Measurements from ENCODE around the gene CACNA2D1. TPM values are rescaled to one million over a fixed set of nuclear protein-coding genes. Genes with fewer than 3 reads are reported as not detected.

CACNA2D1 gene
- total RNA-seq, 1 experiment from 2014 or later: 0.77 TPM

DNA sequence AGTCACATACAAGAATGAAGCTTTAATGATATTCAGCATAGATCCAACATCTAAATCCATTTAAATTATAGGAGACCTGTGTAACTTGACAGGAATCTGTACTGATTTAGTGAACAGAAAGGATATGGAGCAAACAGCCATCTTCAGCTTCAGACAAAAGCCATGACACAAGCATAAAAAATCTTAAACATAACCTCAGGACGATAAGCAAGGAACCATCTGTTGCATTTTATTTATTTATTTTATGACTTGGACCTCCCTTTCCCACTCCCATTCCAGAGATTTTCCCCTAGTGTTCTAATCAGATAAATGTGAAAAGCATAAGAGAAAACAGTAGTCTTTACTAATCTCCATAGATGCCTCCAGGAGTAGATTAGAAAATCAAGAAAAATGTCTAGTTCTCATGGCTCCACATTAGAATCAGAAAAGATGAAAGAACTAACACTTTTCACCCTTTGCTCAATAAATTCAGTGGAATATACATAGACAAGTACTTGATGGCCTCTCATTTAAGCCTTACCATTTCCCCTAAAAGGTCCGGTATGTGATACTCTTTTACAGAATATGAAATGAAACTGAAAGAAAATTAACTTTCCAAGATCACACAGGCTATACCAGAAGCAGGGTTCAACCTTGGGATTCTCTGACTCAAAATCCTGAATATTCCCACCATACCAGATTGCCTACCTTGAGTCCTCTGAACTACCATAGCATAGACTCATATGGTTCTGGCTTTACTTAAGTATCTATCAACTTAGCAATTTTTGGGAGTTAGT, 15.2 kb downstream of the CACNA2D1 start:
- H4K20me1 ChIP-seq (ENCODE audit: low read length): no peaks in the 10 kb centered on the region
- TF ChIP-seq EZH2 (IDR thresholded peaks at IDR 0.05; ENCODE audit: low read length, unreplicated experiment) (no peak), EZH2phosphoT487 (IDR thresholded peaks at IDR 0.05; ENCODE audit: borderline replicate concordance, low read length) (no peak)
- TF ChIP-seq, protein P1, sequence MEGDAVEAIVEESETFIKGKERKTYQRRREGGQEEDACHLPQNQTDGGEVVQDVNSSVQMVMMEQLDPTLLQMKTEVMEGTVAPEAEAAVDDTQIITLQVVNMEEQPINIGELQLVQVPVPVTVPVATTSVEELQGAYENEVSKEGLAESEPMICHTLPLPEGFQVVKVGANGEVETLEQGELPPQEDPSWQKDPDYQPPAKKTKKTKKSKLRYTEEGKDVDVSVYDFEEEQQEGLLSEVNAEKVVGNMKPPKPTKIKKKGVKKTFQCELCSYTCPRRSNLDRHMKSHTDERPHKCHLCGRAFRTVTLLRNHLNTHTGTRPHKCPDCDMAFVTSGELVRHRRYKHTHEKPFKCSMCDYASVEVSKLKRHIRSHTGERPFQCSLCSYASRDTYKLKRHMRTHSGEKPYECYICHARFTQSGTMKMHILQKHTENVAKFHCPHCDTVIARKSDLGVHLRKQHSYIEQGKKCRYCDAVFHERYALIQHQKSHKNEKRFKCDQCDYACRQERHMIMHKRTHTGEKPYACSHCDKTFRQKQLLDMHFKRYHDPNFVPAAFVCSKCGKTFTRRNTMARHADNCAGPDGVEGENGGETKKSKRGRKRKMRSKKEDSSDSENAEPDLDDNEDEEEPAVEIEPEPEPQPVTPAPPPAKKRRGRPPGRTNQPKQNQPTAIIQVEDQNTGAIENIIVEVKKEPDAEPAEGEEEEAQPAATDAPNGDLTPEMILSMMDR (conservative IDR thresholded peaks at IDR 0.05; ENCODE audit: low read depth, low read length): no peak
- ATAC-seq: no peak
- H3K9ac ChIP-seq (ENCODE audit: low read length): no peak overlapping the region
- no peaks in the 10 kb centered on the region for H3K9me3 ChIP-seq (ENCODE audit: low read length)
- no peaks in the 10 kb centered on the region for H3K79me2 ChIP-seq (ENCODE audit: low read length)
- no peaks in the 10 kb centered on the region for H3K4me1 ChIP-seq (ENCODE audit: insufficient read depth, low read length)
- H3K27ac ChIP-seq (ENCODE audit: low read length): no peak overlapping the region
- no peak overlapping the region for H2AFZ ChIP-seq (ENCODE audit: low read length)
- intact Hi-C loops (cut with micrococcal nuclease): no loop called here
- POLR2A ChIA-PET (ENCODE audit: unreplicated experiment): no interaction called here
- no peak for DNase-seq
- no peaks in the 10 kb centered on the region for H3K36me3 ChIP-seq (ENCODE audit: low read depth, low read length)
- no peak overlapping the region for H3K4me2 ChIP-seq (ENCODE audit: low read length)
- no peaks in the 10 kb centered on the region for H3F3A ChIP-seq (ENCODE audit: low read length, unreplicated experiment)
- peaks cover 31% of the 10 kb centered on the region for H3K27me3 ChIP-seq (ENCODE audit: low read length)
- no peaks in the 10 kb centered on the region for H3K9me2 ChIP-seq (replicated peaks; ENCODE audit: low read length)
- H3K4me3 ChIP-seq (ENCODE audit: low read length): no peak overlapping the region
- CTCF ChIA-PET: no interaction called here
- BruUV-seq (replicated peaks): no TSS peak

DNA sequence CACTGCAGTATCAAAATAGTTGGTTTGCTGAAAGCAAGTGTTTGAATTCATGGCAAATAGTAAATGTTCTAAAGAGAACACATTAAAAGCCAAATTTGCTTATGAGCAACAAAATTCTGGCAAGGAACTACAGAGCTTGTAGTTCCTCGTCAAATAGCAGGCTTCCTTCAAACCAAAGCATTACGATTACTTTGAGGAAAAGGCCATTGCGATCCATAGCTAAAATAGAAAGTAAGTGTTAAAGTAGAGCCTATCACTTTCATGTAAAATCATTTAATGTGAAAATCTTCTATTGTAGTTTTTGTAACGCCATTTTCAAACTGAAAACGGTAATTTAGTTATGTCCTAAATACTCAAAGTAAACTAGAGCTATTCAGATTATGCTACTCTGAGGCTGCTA, 20.1 kb downstream of the CACNA2D1 start:
- no peaks in the 10 kb centered on the region for H3K9me2 ChIP-seq (replicated peaks; ENCODE audit: low read length)
- H3K27ac ChIP-seq (ENCODE audit: low read length): no peak overlapping the region
- intact Hi-C loops (cut with micrococcal nuclease): no loop called here
- no peaks in the 10 kb centered on the region for H3K9me3 ChIP-seq (ENCODE audit: low read length)
- no peaks in the 10 kb centered on the region for H4K20me1 ChIP-seq (ENCODE audit: low read length)
- H3K79me2 ChIP-seq (ENCODE audit: low read length): no peaks in the 10 kb centered on the region
- no peak for TF ChIP-seq EZH2phosphoT487 (IDR thresholded peaks at IDR 0.05; ENCODE audit: borderline replicate concordance, low read length)
- no peak for TF ChIP-seq EZH2 (IDR thresholded peaks at IDR 0.05; ENCODE audit: low read length, unreplicated experiment)
- TF ChIP-seq, protein P1 (conservative IDR thresholded peaks at IDR 0.05; ENCODE audit: low read depth, low read length): no peak
- DNase-seq: no peak
- H3K4me3 ChIP-seq (ENCODE audit: low read length): no peak overlapping the region
- peaks cover 33% of the 10 kb centered on the region; the same call in 1 of the 2 replicates for H3K27me3 ChIP-seq (ENCODE audit: low read length)
- ATAC-seq: no peak
- no TSS peak for BruUV-seq (replicated peaks)
- H3K4me2 ChIP-seq (ENCODE audit: low read length): no peak overlapping the region
- H2AFZ ChIP-seq (ENCODE audit: low read length): no peak overlapping the region
- no peaks in the 10 kb centered on the region for H3K4me1 ChIP-seq (ENCODE audit: insufficient read depth, low read length)
- no peak overlapping the region for H3K9ac ChIP-seq (ENCODE audit: low read length)
- H3F3A ChIP-seq (ENCODE audit: low read length, unreplicated experiment): no peaks in the 10 kb centered on the region
- ChIA-PET POLR2A (ENCODE audit: unreplicated experiment) (no interaction called here), CTCF (no interaction called here)
- no peaks in the 10 kb centered on the region for H3K36me3 ChIP-seq (ENCODE audit: low read depth, low read length)

DNA sequence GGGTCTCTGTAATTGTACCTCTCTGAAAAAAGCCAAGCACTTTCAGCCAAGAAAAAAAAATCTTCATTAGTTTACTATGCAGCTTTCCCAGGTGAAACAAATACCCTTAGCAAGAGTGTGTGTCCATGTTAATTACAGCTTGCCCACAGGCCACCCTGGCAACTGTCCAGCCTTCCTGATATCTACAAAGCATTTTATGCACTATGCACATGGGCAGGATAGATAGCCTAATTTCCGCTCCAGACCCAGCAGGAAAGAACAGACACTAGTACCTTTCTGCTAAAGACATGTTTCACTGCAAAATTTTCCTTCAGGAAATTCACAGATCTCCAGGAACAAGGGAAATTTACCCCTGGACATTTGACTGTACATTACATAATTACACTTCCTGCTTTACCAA, 24.4 kb downstream of the CACNA2D1 start:
- Histone ChIP-seq H3F3A (ENCODE audit: low read length, unreplicated experiment) (no peaks in the 10 kb centered on the region), H3K27me3 (ENCODE audit: low read length) (peaks cover 20% of the 10 kb centered on the region; the same call in 1 of the 2 replicates), H4K20me1 (ENCODE audit: low read length) (no peaks in the 10 kb centered on the region), H3K4me3 (ENCODE audit: low read length) (no peak overlapping the region), H3K79me2 (ENCODE audit: low read length) (no peaks in the 10 kb centered on the region), H3K4me1 (ENCODE audit: insufficient read depth, low read length) (no peaks in the 10 kb centered on the region), H3K9ac (ENCODE audit: low read length) (no peak overlapping the region), H3K9me3 (ENCODE audit: low read length) (no peaks in the 10 kb centered on the region), H3K36me3 (ENCODE audit: low read depth, low read length) (no peaks in the 10 kb centered on the region), H2AFZ (ENCODE audit: low read length) (no peak overlapping the region), H3K27ac (ENCODE audit: low read length) (no peak overlapping the region), H3K4me2 (ENCODE audit: low read length) (no peak overlapping the region), H3K9me2 (replicated peaks; ENCODE audit: low read length) (no peaks in the 10 kb centered on the region)
- ATAC-seq (no peak), DNase-seq (no peak)
- TF ChIP-seq EZH2 (IDR thresholded peaks at IDR 0.05; ENCODE audit: low read length, unreplicated experiment) (no peak), EZH2phosphoT487 (IDR thresholded peaks at IDR 0.05; ENCODE audit: borderline replicate concordance, low read length) (no peak)
- TF ChIP-seq, protein P1 (conservative IDR thresholded peaks at IDR 0.05; ENCODE audit: low read depth, low read length): no peak
- intact Hi-C loops (cut with micrococcal nuclease): no loop called here
- POLR2A ChIA-PET (ENCODE audit: unreplicated experiment): no interaction called here
- CTCF ChIA-PET: no interaction called here
- BruUV-seq (replicated peaks): no TSS peak

All from PC-3 (cell line).